Natural killer cell (primary cell): ENCODE results near the gene RRP7A. TPM values are rescaled to one million over a fixed set of nuclear protein-coding genes. Genes with fewer than 3 reads are reported as not detected.
"Not testable (repeated sequence)": the region's sequence is repeated elsewhere in the genome, so short reads cannot be mapped to it uniquely, and the experiment has no call there.

ENCODE experiments used
- ATAC-seq, 3 donors: fragments of 150-1000 bp in 2 of 3; fragments of 200-7000 bp in 1 of 3; cut with Tn5 transposase; 1 replicate in 1 of 3; 2 replicates in 2 of 3; pipeline ENCODE4 v1.10.0; 2021; ENCODE audit warnings: mild to moderate bottlenecking in 2 of 3, moderate library complexity in 2 of 3
- DNase-seq, 2 donors: peaks; one replicate each; pipeline versions ENCODE4 v3.0.0 to v3.0.0-alpha.2; 2013 to 2021; ENCODE audit warnings: mixed read lengths in 1 of 2
- H3K27ac ChIP-seq: one replicate; pipeline ENCODE4 v1.5.1; 2013; ENCODE audit warnings: mild to moderate bottlenecking, low read length
- H3K27me3 ChIP-seq: one replicate; pipeline ENCODE4 v1.6.1; 2013; ENCODE audit warnings: low read length; ENCODE audit not compliant: control insufficient read depth, insufficient read depth
- H3K36me3 ChIP-seq: one replicate; pipeline ENCODE4 v1.6.1; 2013; ENCODE audit warnings: low read length; ENCODE audit not compliant: control insufficient read depth, insufficient read depth
- H3K4me1 ChIP-seq: one replicate; pipeline ENCODE4 v1.6.1; 2013; ENCODE audit warnings: low read length; ENCODE audit not compliant: control insufficient read depth, insufficient read depth
- H3K4me3 ChIP-seq: one replicate; pipeline ENCODE4 v1.5.1; 2013; ENCODE audit warnings: low read length
- H3K9me3 ChIP-seq: one replicate; pipeline ENCODE4 v1.6.1; 2013; ENCODE audit warnings: low read length; ENCODE audit not compliant: control insufficient read depth, insufficient read depth
- H3K27ac Mint-ChIP-seq, 2 donors: one replicate each; pipeline ENCODE4 v1.8.0; 2022; ENCODE audit warnings: mild to moderate bottlenecking in 2 of 2, mixed read lengths in 2 of 2, moderate library complexity in 1 of 2
- H3K27me3 Mint-ChIP-seq, 2 donors: one replicate each; pipeline ENCODE4 v1.8.0; 2022; ENCODE audit warnings: low read depth in 2 of 2, mixed read lengths in 2 of 2
- H3K36me3 Mint-ChIP-seq: one replicate; pipeline ENCODE4 v1.8.0; 2022; ENCODE audit warnings: mixed read lengths
- H3K4me1 Mint-ChIP-seq, 2 donors: one replicate each; pipeline ENCODE4 v1.8.0; 2022; ENCODE audit warnings: mixed read lengths in 2 of 2
- H3K4me3 Mint-ChIP-seq: one replicate; pipeline ENCODE4 v1.8.0; 2022; ENCODE audit warnings: mild to moderate bottlenecking, moderate library complexity, mixed read lengths
- H3K9me3 Mint-ChIP-seq, 2 donors: one replicate each; pipeline ENCODE4 v1.8.0; 2022; ENCODE audit warnings: mixed read lengths in 2 of 2
- WGBS: methylation state at CpG from one replicate; pipeline ENCODE4 v1.1.7; 2013; ENCODE audit warnings: missing lambda C conversion rate; ENCODE audit not compliant: insufficient coverage; 5-methylcytosine and 5-hydroxymethylcytosine counted together
- intact Hi-C: fragments of 100-400 bp; cut with micrococcal nuclease; formaldehyde crosslinking; loops from one replicate; pipeline ENCODE4 v1.14.2; 2022
- total RNA-seq, 4 donors: library from RNA; stranded (reverse); fragments of 120-200 nt in 1 of 4; gene quantifications; one replicate each; pipeline versions ENCODE4 v1.2.3 to v1.2.4, GENCODE V29; 2013 to 2022
- TF ChIP-seq, protein P1 (sequence below): fragments of 200-600 bp; IDR thresholded peaks from one replicate; pipeline ENCODE4 v1.8.0; 2022; ENCODE audit warnings: antibody characterized with exemption

RRP7A gene
- total RNA-seq, 3 donors from 2014 or later (not counting 1 experiment from before 2014, with no cell fraction given), result 31.3 to 43.0 (median 37.7) TPM

DNA sequence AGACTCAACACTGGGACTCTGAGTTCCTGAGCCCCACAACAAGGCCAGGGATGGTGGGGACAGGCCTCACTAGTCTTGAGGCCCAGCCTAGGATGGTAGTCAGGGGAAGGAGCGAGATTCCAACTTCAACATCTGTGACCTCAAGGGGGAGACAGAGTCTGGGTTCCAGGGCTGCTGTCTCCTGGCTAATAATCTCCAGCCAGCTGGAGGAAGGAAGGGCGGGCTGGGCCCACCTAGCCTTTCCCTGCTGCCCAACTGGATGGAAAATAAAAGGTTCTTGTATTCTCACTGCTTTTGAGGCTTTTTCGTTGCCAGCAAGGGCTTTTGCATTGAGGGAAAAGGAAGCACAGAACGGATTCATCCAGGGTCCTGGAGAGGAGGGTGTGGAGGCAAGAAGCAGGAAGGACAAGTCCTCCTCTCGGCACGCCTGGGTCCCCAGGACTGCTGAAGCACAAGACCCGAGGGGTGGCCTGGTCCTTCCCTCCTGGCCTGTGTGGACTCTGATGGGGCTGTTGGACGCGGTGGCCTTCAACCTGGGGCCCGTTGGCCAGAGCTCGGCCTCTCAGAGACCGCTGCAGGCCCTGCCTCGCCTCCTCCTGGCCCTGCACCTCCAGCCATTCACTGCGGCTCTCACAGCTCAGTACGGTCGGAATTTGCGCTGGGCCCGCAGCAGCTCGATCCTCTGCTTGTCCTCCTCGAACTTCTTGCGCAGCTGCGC is 7.2 kb downstream of the RRP7A start:
- H3K36me3 Mint-ChIP-seq, H3K27me3 Mint-ChIP-seq, intact Hi-C loops, H3K27ac ChIP-seq, H3K4me1 ChIP-seq, H3K4me3 ChIP-seq, H3K9me3 Mint-ChIP-seq, H3K4me3 Mint-ChIP-seq, H3K27me3 ChIP-seq, ATAC-seq, H3K4me1 Mint-ChIP-seq, DNase-seq, H3K9me3 ChIP-seq, H3K27ac Mint-ChIP-seq: not testable (repeated sequence)
- 96% methylated on average over 19 of the region's 22 CpGs for WGBS
- H3K36me3 ChIP-seq, result peaks cover 32% of the 10 kb centered on the region

DNA sequence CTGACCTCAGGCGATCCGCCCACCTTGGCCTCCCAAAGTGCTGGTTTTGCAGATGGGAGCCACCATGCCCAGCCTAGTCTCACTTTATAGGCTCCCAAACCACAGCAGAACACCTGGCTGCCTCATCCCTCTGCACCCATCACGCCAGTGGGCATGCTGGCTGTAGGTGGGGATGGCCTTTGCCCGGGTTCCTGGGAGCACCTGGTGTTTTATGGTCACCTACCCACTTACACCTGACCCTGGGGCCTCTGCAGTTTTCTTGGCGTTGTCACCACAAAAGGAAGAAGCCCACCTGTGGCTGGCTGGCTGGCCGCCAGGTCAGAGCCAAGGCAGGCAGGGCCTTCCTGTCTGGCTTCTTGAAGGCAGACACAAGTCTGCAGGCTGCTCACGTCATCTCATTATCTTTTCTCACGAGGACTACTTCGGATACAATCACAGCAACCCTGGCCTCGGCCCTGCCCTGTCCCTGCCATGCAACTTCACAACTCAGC is 8.2 kb downstream of the RRP7A start:
- Histone ChIP-seq H3K27me3 (no peaks in the 10 kb centered on the region), H3K36me3 (peaks cover 26% of the 10 kb centered on the region), H3K4me3 (no peak overlapping the region), H3K4me1 (no peaks in the 10 kb centered on the region), H3K9me3 (no peaks in the 10 kb centered on the region), H3K27ac (no peak overlapping the region)
- H3K4me3 Mint-ChIP-seq, result no peak overlapping the region
- H3K27me3 Mint-ChIP-seq, result no peaks in the 10 kb centered on the region
- H3K36me3 Mint-ChIP-seq, result no peaks in the 10 kb centered on the region
- intact Hi-C loops, result no loop called here
- TF ChIP-seq, protein P1, sequence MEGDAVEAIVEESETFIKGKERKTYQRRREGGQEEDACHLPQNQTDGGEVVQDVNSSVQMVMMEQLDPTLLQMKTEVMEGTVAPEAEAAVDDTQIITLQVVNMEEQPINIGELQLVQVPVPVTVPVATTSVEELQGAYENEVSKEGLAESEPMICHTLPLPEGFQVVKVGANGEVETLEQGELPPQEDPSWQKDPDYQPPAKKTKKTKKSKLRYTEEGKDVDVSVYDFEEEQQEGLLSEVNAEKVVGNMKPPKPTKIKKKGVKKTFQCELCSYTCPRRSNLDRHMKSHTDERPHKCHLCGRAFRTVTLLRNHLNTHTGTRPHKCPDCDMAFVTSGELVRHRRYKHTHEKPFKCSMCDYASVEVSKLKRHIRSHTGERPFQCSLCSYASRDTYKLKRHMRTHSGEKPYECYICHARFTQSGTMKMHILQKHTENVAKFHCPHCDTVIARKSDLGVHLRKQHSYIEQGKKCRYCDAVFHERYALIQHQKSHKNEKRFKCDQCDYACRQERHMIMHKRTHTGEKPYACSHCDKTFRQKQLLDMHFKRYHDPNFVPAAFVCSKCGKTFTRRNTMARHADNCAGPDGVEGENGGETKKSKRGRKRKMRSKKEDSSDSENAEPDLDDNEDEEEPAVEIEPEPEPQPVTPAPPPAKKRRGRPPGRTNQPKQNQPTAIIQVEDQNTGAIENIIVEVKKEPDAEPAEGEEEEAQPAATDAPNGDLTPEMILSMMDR, result no peak
- 82% methylated on average over 10 of the region's 10 CpGs for WGBS
- no peaks in the 10 kb centered on the region for H3K9me3 Mint-ChIP-seq
- DNase-seq (peak in 1 of 2 donors; percentile 12), ATAC-seq (no peak)
- H3K4me1 Mint-ChIP-seq, result peaks cover 0 to 3% of the 10 kb centered on the region in 2 donors
- peak overlapping the region in 1 of 2 donors; percentile 27 for H3K27ac Mint-ChIP-seq

DNA sequence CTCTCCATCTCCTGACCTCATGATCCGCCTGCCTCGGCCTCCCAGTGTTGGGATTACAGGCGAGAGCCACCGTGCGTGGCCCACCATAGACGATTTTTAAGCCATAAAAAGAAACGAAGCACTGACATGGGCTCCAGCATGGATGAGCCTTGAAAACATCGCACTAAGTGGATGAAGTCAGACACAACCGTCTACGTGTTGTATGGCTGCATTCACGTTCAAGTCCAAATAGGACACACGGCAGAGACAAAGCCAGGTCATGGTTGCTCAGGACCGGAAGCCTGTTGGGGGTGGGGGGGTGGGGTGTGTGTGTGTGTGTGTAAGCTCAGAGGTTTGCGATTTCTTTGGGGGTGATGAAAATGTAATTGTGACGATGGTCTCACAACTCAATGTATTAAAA is 10.0 kb downstream of the RRP7A start:
- H3K9me3 Mint-ChIP-seq, result no peaks in the 10 kb centered on the region
- 81% methylated on average over 15 of the region's 15 CpGs for WGBS
- TF ChIP-seq, protein P1, result no peak
- intact Hi-C loops, result no loop called here
- H3K9me3 ChIP-seq, result no peaks in the 10 kb centered on the region
- H3K36me3 Mint-ChIP-seq, result no peaks in the 10 kb centered on the region
- no peaks in the 10 kb centered on the region for H3K4me1 ChIP-seq
- H3K27me3 ChIP-seq, result no peaks in the 10 kb centered on the region
- no peak overlapping the region for H3K27ac ChIP-seq
- no peak for ATAC-seq
- H3K4me3 Mint-ChIP-seq, result no peak overlapping the region
- peaks cover 0 to 3% of the 10 kb centered on the region in 2 donors for H3K4me1 Mint-ChIP-seq
- no peak overlapping the region for H3K27ac Mint-ChIP-seq
- peak in 1 of 2 donors; percentile 16 for DNase-seq
- H3K27me3 Mint-ChIP-seq, result no peaks in the 10 kb centered on the region
- H3K4me3 ChIP-seq, result no peak overlapping the region
- peaks cover 18% of the 10 kb centered on the region for H3K36me3 ChIP-seq

DNA sequence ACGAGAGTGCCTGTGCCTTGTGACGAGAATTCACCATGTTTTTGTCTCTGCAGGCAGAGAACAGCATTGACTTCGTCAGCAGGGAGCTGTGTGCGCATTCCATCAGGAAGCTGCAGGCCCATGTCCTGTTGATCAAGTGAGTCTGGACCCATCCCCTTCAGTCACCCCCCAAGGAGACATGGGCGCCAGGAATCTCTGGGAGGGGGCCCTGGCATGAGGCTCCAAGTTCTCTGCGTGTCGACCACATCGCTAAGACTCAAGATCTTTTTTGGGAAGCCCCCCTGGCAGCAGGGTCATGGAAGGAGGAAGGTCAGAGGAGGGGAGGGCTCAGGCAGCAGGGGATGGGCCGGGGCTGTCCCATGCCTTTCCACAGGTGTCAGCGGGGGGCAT is 10.6 kb downstream of the RRP7A start:
- DNase-seq, result peak in 1 of 2 donors; percentile 13
- H3K27ac ChIP-seq, H3K27me3 Mint-ChIP-seq, H3K36me3 Mint-ChIP-seq, H3K27ac Mint-ChIP-seq, intact Hi-C loops, H3K9me3 ChIP-seq, H3K4me3 ChIP-seq, ATAC-seq, H3K4me1 Mint-ChIP-seq, H3K9me3 Mint-ChIP-seq, H3K4me1 ChIP-seq, H3K4me3 Mint-ChIP-seq, H3K27me3 ChIP-seq: not testable (repeated sequence)
- H3K36me3 ChIP-seq, result peaks cover 13% of the 10 kb centered on the region
- WGBS, result 68% methylated on average over 10 of the region's 10 CpGs

DNA sequence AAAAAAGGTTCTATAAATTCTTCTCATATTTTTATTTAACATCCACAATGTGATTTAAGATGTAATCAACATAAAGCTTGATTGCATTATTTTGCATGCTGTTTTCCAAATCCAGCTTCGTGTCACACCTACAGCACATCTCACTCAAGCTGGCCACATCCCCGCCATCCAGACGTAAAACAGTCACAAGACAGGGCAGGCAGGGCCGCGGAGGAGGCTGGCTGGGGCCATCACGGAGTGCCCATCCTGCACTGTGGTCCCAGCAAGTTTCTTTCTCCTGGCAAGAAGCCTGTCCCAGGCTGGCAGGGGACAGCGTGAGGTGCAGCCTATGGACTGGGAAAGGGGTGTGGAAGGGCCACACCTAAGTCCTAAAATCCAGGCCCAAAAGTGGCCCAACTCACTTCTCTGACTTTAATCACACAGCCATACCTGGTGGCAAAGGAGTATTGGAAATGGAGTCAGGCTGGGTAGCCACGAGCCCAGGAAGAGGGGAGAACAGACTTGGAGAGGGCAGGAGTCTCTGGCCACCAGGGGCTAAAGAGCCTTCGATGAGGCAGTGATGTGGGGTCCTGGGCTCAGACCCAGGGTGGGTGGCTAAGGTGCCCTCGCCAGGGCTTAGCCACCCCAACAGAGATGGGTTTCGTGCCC is 11.1 kb downstream of the RRP7A start:
- H3K27me3 Mint-ChIP-seq, H3K9me3 Mint-ChIP-seq, ATAC-seq, H3K27me3 ChIP-seq, H3K9me3 ChIP-seq, H3K4me1 Mint-ChIP-seq, H3K4me3 ChIP-seq, H3K27ac ChIP-seq, H3K27ac Mint-ChIP-seq, H3K4me1 ChIP-seq, intact Hi-C loops, H3K4me3 Mint-ChIP-seq, H3K36me3 Mint-ChIP-seq: not testable (repeated sequence)
- peaks cover 13% of the 10 kb centered on the region for H3K36me3 ChIP-seq
- peak in 1 of 2 donors; percentile 13 for DNase-seq
- 79% methylated on average over 8 of the region's 11 CpGs for whole genome bisulfite sequencing
